Neuronal stem cell (in vitro differentiated cells): ENCODE results near the gene MCF2L2.

Experiments used
- DNase-seq: peaks from one replicate; pipeline ENCODE4 v3.0.0-alpha.2; 2013; ENCODE audit warnings: low spot score
- H2AFZ ChIP-seq: one replicate; pipeline ENCODE4 v1.6.1; 2013; ENCODE audit warnings: mild to moderate bottlenecking, low read length, inconsistent platforms
- H2AK5ac ChIP-seq: 2 replicates; pipeline ENCODE4 v1.6.1; 2013; ENCODE audit warnings: low read depth, mild to moderate bottlenecking, inconsistent platforms, low read length, moderate library complexity, mixed read lengths
- H2BK120ac ChIP-seq: 2 replicates; pipeline ENCODE4 v1.6.1; 2013; ENCODE audit warnings: low read depth, mild to moderate bottlenecking, inconsistent platforms, low read length, moderate library complexity, mixed read lengths
- H2BK12ac ChIP-seq: one replicate; pipeline ENCODE4 v1.6.1; 2013; ENCODE audit warnings: low read length, inconsistent platforms
- H2BK15ac ChIP-seq: 2 replicates; pipeline ENCODE4 v1.6.1; 2013; ENCODE audit warnings: mild to moderate bottlenecking, low read length, inconsistent platforms, mixed read lengths
- H2BK5ac ChIP-seq: one replicate; pipeline ENCODE4 v1.6.1; 2013; ENCODE audit warnings: inconsistent platforms, mild to moderate bottlenecking, low read length, moderate library complexity
- H3K14ac ChIP-seq: one replicate; pipeline ENCODE4 v1.6.1; 2013; ENCODE audit warnings: low read length, inconsistent platforms
- H3K18ac ChIP-seq: 2 replicates; pipeline ENCODE4 v1.6.1; 2013; ENCODE audit warnings: low read length, inconsistent platforms
- H3K23ac ChIP-seq: 2 replicates; pipeline ENCODE4 v1.6.1; 2013; ENCODE audit warnings: low read depth, mild to moderate bottlenecking, mixed read lengths, low read length, inconsistent platforms; ENCODE audit not compliant: poor library complexity
- H3K27ac ChIP-seq: replicated peaks from 3 replicates; pipeline ENCODE4 v1.5.1; 2013; ENCODE audit warnings: low read length, inconsistent platforms
- H3K27me3 ChIP-seq, 3 experiments: 2 replicates each; pipeline ENCODE4 v1.6.1; 2013; ENCODE audit warnings: low read length in 3 of 3, mild to moderate bottlenecking in 2 of 3, inconsistent platforms in 1 of 3, low read depth in 1 of 3, mixed read lengths in 1 of 3, moderate library complexity in 1 of 3; ENCODE audit not compliant: control insufficient read depth in 3 of 3, insufficient read depth in 3 of 3
- H3K36me3 ChIP-seq, 2 donors: replicated peaks in 1 of 2; 2 replicates each; pipeline ENCODE4 v1.6.1; 2013; ENCODE audit warnings: low read length in 2 of 2; ENCODE audit not compliant: control insufficient read depth in 2 of 2, insufficient read depth in 2 of 2
- H3K4ac ChIP-seq: 2 replicates; pipeline ENCODE4 v1.6.1; 2013; ENCODE audit warnings: inconsistent platforms, mild to moderate bottlenecking, low read length, moderate library complexity
- H3K4me1 ChIP-seq, 2 donors: 1 replicate in 1 of 2; 2 replicates in 1 of 2; pipeline ENCODE4 v1.6.1; 2013; ENCODE audit warnings: low read length in 2 of 2, low read depth in 1 of 2; ENCODE audit not compliant: control insufficient read depth in 2 of 2, insufficient read depth in 1 of 2
- H3K4me2 ChIP-seq: one replicate; pipeline ENCODE4 v1.6.1; 2013; ENCODE audit warnings: mild to moderate bottlenecking, low read length, inconsistent platforms; ENCODE audit not compliant: insufficient read depth, poor library complexity, severe bottlenecking
- H3K4me3 ChIP-seq, 2 donors: 2 replicates each; pipeline ENCODE4 v1.5.1; 2013; ENCODE audit warnings: low read length in 2 of 2, mild to moderate bottlenecking in 2 of 2, inconsistent platforms in 1 of 2, moderate library complexity in 1 of 2
- H3K79me1 ChIP-seq: one replicate; pipeline ENCODE4 v1.6.1; 2013; ENCODE audit warnings: low read depth, mild to moderate bottlenecking, inconsistent platforms, low read length, moderate library complexity
- H3K9ac ChIP-seq: one replicate; pipeline ENCODE4 v1.6.1; 2013; ENCODE audit warnings: mild to moderate bottlenecking, low read depth, low read length, inconsistent platforms; ENCODE audit not compliant: poor library complexity
- H3K9me3 ChIP-seq, 2 donors: replicated peaks in 1 of 2; 2 replicates each; pipeline versions ENCODE3 to v1.6.1; 2013; ENCODE audit warnings: low read length in 2 of 2, mild to moderate bottlenecking in 2 of 2, inconsistent platforms in 1 of 2, low read depth in 1 of 2, mixed read lengths in 1 of 2, moderate library complexity in 1 of 2; ENCODE audit not compliant: control insufficient read depth in 2 of 2, insufficient read depth in 1 of 2
- H4K8ac ChIP-seq: one replicate; pipeline ENCODE4 v1.6.1; 2013; ENCODE audit warnings: low read depth, mild to moderate bottlenecking, inconsistent platforms, low read length, moderate library complexity
- H4K91ac ChIP-seq: one replicate; pipeline ENCODE4 v1.6.1; 2013; ENCODE audit warnings: low read length, low read depth, mild to moderate bottlenecking, inconsistent platforms; ENCODE audit not compliant: poor library complexity
- WGBS, 2 donors: extraction: QIAGEN DNeasy Blood & Tissue Kit; methylation state at CpG; one replicate each; pipeline ENCODE4 v1.1.7; 2013; ENCODE audit warnings: missing lambda C conversion rate in 2 of 2, mixed read lengths in 1 of 2; ENCODE audit not compliant: insufficient read length in 2 of 2, insufficient replicate concordance in 1 of 2; ENCODE audit errors: extremely low coverage in 2 of 2; 5-methylcytosine and 5-hydroxymethylcytosine counted together

MCF2L2 gene

GRCh38 chr3:183222631-183223235 lies 205.7 kb downstream of the MCF2L2 start:
- Histone ChIP-seq H2BK15ac (no peak overlapping the region), H3K9ac (no peak overlapping the region), H4K91ac (no peak overlapping the region), H2BK120ac (no peak overlapping the region), H3K79me1 (no peaks in the 10 kb centered on the region), H3K4me3 (no peak overlapping the region), H3K4ac (no peak overlapping the region), H3K14ac (no peak overlapping the region), H4K8ac (no peak overlapping the region), H3K9me3 (no peaks in the 10 kb centered on the region), H2BK12ac (no peak overlapping the region), H3K18ac (no peak overlapping the region), H2BK5ac (no peak overlapping the region), H3K36me3 (no peaks in the 10 kb centered on the region), H3K27me3 (peaks cover 0 to 7% (median 0%) of the 10 kb centered on the region in 3 experiments), H2AFZ (no peak overlapping the region), H3K27ac (no peak overlapping the region), H2AK5ac (no peak overlapping the region), H3K4me1 (no peaks in the 10 kb centered on the region), H3K23ac (no peak overlapping the region), H3K4me2 (no peak overlapping the region)
- no CpG with 5 or more reads among the region's 3 CpGs for WGBS, 2 donors
- DNase-seq: no peak

- H3K79me1 ChIP-seq: no peaks in the 10 kb centered on the region
- no peak overlapping the region for H2BK15ac ChIP-seq
- no peaks in the 10 kb centered on the region for H3K36me3 ChIP-seq
- no peak overlapping the region for H3K4ac ChIP-seq
- H3K4me1 ChIP-seq: no peaks in the 10 kb centered on the region
- H3K27me3 ChIP-seq: peaks cover 0 to 3% (median 0%) of the 10 kb centered on the region in 3 experiments
- no peak overlapping the region for H4K91ac ChIP-seq
- H2BK12ac ChIP-seq: no peak overlapping the region
- H2BK120ac ChIP-seq: no peak overlapping the region
- H3K9ac ChIP-seq: no peak overlapping the region
- H3K4me2 ChIP-seq: no peak overlapping the region
- H3K4me3 ChIP-seq: no peak overlapping the region
- no peak overlapping the region for H3K18ac ChIP-seq
- H4K8ac ChIP-seq: no peak overlapping the region
- no CpG with 5 or more reads among the region's 5 CpGs for WGBS, 2 donors
- no peak overlapping the region for H2AFZ ChIP-seq
- no peak overlapping the region for H3K27ac ChIP-seq
- H2BK5ac ChIP-seq: no peak overlapping the region
- no peak overlapping the region for H2AK5ac ChIP-seq
- H3K23ac ChIP-seq: no peak overlapping the region
- H3K14ac ChIP-seq: no peak overlapping the region
- H3K9me3 ChIP-seq: no peaks in the 10 kb centered on the region
- DNase-seq: no peak
Measured at GRCh38 chr3:183220828-183221227, 207.6 kb downstream of the MCF2L2 start.

- no CpG with 5 or more reads among the region's 2 CpGs for WGBS, 2 donors
- no peak overlapping the region for H2BK120ac ChIP-seq
- no peak overlapping the region for H2BK5ac ChIP-seq
- no peaks in the 10 kb centered on the region for H3K4me1 ChIP-seq
- H3K18ac ChIP-seq: no peak overlapping the region
- no peak overlapping the region for H3K23ac ChIP-seq
- DNase-seq: no peak
- no peak overlapping the region for H2AK5ac ChIP-seq
- no peak overlapping the region for H2BK15ac ChIP-seq
- no peaks in the 10 kb centered on the region for H3K36me3 ChIP-seq
- H4K8ac ChIP-seq: no peak overlapping the region
- H3K4me2 ChIP-seq: no peak overlapping the region
- no peaks in the 10 kb centered on the region for H3K9me3 ChIP-seq
- no peak overlapping the region for H2BK12ac ChIP-seq
- H3K27ac ChIP-seq: no peak overlapping the region
- no peaks in the 10 kb centered on the region for H3K79me1 ChIP-seq
- H2AFZ ChIP-seq: no peak overlapping the region
- H3K9ac ChIP-seq: no peak overlapping the region
- no peak overlapping the region for H4K91ac ChIP-seq
- H3K27me3 ChIP-seq: no peaks in the 10 kb centered on the region
- no peak overlapping the region for H3K4me3 ChIP-seq
- H3K4ac ChIP-seq: no peak overlapping the region
- no peak overlapping the region for H3K14ac ChIP-seq
Measured at GRCh38 chr3:183218826-183219225, 209.6 kb downstream of the MCF2L2 start.

GRCh38 chr3:183217548-183218332 lies 210.7 kb downstream of the MCF2L2 start:
- H2BK5ac ChIP-seq: no peak overlapping the region
- H2BK120ac ChIP-seq: no peak overlapping the region
- H3K9ac ChIP-seq: no peak overlapping the region
- no peak overlapping the region for H3K4me3 ChIP-seq
- H2BK12ac ChIP-seq: no peak overlapping the region
- H3K27me3 ChIP-seq: no peaks in the 10 kb centered on the region
- no peak overlapping the region for H3K4ac ChIP-seq
- no peak overlapping the region for H2BK15ac ChIP-seq
- no peak overlapping the region for H4K91ac ChIP-seq
- H3K27ac ChIP-seq: no peak overlapping the region
- H3K18ac ChIP-seq: no peak overlapping the region
- H3K23ac ChIP-seq: no peak overlapping the region
- WGBS, 2 donors: no CpG with 5 or more reads among the region's 9 CpGs
- H3K79me1 ChIP-seq: no peaks in the 10 kb centered on the region
- H3K36me3 ChIP-seq: no peaks in the 10 kb centered on the region
- no peak overlapping the region for H4K8ac ChIP-seq
- H3K9me3 ChIP-seq: no peaks in the 10 kb centered on the region
- no peak overlapping the region for H2AFZ ChIP-seq
- DNase-seq: no peak
- H3K4me1 ChIP-seq: no peaks in the 10 kb centered on the region
- H3K14ac ChIP-seq: no peak overlapping the region
- H2AK5ac ChIP-seq: no peak overlapping the region
- H3K4me2 ChIP-seq: no peak overlapping the region
